Measurements from ENCODE around the gene KRT38.

GRCh38 chr17:41442739-41443138, 2.0 kb upstream of the KRT38 start:
- no peak for TF ChIP-seq POLR2AphosphoS5 (IDR thresholded peaks at IDR 0.05; ENCODE audit: low read depth, low read length)
- TF ChIP-seq SIN3A (IDR thresholded peaks at IDR 0.05; ENCODE audit: borderline replicate concordance, insufficient read depth, low read length), result no peak
- TF ChIP-seq TAF1 (IDR thresholded peaks at IDR 0.05; ENCODE audit: borderline replicate concordance, insufficient read depth, low read length), result no peak
- TF ChIP-seq, protein P1, sequence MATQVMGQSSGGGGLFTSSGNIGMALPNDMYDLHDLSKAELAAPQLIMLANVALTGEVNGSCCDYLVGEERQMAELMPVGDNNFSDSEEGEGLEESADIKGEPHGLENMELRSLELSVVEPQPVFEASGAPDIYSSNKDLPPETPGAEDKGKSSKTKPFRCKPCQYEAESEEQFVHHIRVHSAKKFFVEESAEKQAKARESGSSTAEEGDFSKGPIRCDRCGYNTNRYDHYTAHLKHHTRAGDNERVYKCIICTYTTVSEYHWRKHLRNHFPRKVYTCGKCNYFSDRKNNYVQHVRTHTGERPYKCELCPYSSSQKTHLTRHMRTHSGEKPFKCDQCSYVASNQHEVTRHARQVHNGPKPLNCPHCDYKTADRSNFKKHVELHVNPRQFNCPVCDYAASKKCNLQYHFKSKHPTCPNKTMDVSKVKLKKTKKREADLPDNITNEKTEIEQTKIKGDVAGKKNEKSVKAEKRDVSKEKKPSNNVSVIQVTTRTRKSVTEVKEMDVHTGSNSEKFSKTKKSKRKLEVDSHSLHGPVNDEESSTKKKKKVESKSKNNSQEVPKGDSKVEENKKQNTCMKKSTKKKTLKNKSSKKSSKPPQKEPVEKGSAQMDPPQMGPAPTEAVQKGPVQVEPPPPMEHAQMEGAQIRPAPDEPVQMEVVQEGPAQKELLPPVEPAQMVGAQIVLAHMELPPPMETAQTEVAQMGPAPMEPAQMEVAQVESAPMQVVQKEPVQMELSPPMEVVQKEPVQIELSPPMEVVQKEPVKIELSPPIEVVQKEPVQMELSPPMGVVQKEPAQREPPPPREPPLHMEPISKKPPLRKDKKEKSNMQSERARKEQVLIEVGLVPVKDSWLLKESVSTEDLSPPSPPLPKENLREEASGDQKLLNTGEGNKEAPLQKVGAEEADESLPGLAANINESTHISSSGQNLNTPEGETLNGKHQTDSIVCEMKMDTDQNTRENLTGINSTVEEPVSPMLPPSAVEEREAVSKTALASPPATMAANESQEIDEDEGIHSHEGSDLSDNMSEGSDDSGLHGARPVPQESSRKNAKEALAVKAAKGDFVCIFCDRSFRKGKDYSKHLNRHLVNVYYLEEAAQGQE (IDR thresholded peaks at IDR 0.05; ENCODE audit: insufficient read depth in 1 of 2, low read depth in 2 of 2, low read length in 2 of 2), result no peak
- no peak for TF ChIP-seq FOXP2 (optimal IDR thresholded peaks at IDR 0.05; ENCODE audit: borderline replicate concordance, extremely low read depth, extremely low read length, insufficient read depth)

Measured in PFSK-1 (cell line).